GM21723 (cell line): ENCODE measurements around the gene ACAA1.

Experiments used
- ATAC-seq: cut with Tn5 transposase; IDR thresholded peaks from one replicate; pipeline ENCODE4 v1.9.1; 2021; ENCODE audit warnings: mild to moderate bottlenecking, moderate library complexity; ENCODE audit not compliant: unreplicated experiment

Gene ACAA1

DNA sequence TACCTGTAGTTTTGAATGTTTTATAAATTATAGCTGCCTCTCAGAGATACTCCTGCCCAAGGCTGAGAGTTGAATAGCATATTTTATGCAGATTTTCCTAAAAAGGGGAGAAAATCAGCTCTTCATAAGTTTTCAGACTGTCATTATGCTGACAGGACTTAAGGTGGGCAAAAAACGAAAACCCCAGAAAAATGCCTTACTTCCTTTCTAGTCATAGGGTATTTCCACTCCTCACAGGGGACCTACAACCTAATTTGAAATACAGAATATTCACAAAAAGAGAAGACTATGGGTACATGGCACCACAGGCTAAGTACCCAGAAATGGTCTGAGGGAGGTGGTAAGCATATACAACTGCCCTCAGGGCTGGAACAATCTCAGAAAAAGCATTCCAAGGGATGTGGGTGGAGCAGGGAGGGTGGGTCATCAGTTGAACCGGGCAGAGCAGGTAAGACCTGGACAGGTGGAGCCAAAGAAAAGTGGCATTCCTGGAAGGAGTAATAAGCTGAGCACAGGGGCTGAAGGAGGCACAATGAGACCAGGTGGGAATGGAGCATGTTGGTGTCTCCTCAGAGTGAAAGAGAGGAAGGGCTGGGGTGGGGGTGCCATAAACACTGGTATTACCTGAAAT lies 17.8 kb upstream of the ACAA1 start:
- ATAC-seq = no peak

GRCh38 chr3:38154033-38154494 lies 17.1 kb upstream of the ACAA1 start:
- ATAC-seq = no peak

- ATAC-seq = no peak
These were observed 16.3 kb upstream of the ACAA1 start for GRCh38 chr3:38153221-38153620.

DNA sequence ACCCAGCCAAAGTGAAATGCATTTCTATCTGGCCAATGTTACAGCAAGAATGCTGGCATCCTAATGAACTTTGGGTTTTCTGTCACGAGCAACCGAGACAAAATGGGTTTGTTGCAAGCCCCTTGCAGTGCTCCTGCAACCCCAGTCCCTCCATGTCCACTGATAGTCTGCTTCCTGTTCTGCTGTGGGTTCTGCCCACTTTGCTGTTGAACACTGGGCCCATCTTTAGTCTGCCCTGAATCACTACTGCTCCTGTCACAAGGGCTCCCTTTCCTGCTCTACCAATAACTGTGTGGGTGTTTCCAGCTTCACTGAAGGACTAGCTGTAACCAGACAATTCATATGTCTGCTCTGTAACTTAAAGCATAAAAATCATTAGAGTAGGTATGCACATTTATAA lies 15.7 kb upstream of the ACAA1 start:
- ATAC-seq = no peak

DNA sequence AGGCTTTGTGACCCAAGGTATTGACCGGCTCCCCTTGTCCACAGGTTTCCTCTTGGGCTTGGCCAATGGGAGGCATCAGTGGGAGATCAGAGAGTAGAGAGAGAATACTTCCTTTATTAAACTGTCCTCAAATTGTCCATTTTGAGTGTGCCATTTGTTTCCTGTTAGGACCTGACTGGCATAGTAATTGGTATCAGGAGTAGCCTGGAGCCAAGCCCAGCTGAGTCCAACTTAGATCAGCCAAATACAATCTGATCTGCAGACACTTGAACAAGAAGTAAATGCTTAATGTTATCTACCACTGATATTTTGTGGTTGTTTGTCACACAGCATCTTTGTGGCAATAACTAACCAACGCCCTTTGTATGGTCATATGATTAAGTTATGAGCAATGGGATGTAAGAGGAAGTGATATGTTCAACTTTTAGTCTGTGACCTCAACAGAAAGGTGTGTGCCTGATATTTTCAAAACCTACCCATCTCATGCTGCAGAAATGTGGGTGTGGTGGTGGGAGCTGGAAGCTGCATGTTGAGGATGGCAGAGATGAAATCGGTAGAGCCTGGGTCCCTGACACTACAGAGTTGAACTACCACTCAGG lies 14.8 kb upstream of the ACAA1 start:
- no peak for ATAC-seq

DNA sequence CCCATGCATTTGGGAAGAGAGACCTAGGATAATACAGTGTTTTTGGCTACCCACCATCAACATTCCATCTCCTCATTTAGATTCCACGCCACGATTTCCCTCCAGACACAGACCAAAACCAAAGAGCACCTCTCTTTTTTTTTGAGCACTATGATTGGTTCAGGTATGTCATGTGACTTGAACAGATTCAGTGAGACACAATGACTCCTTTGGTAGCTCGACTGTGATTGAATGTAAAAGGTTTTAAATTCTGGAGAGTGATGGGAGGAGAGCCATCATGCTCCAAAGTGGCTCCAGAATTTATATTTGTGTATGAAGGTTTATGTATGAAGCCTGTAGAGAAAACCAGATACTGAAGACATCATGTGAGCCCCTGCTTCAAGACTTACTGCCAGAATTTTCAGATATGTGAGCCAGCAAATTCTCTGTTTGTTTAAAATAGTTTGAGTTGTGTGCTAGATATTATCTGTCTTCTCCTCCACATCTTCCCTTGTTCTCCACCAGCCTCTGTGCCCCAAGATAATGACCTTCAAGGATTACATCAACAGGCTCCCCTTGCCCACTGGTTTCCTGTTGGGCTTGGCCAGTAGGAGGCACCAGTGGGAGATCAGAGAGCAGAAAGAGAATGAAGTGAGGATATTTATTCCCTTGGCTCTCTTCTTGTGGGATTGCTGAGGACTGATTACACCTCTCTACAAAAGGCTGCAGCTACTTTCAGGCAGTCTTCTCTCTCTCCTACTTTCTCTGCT lies 14.0 kb upstream of the ACAA1 start:
- ATAC-seq = no peak

- ATAC-seq = no peak
These were observed 12.8 kb upstream of the ACAA1 start for GRCh38 chr3:38149708-38150107.

- ATAC-seq = no peak
These were observed 11.5 kb upstream of the ACAA1 start for GRCh38 chr3:38148311-38148882.

DNA sequence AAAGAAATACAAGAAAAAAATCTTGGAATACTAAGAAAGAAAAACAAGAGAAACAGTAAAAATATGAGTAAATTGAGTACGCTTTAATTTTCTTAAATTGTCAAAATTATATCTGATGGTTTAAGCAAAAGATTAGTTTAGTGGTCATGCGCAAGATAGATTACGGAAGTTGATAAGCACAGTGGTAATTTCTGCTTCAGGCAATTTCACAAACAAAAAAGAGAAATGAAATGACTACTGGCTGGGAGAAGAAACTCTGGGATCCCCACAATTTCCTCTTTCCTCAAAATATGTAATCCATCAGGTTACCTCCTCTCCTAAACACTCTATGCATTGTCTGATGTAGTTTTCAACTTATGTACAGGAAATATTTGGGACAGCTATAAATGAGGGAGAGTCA lies 10.5 kb upstream of the ACAA1 start:
- ATAC-seq = no peak

DNA sequence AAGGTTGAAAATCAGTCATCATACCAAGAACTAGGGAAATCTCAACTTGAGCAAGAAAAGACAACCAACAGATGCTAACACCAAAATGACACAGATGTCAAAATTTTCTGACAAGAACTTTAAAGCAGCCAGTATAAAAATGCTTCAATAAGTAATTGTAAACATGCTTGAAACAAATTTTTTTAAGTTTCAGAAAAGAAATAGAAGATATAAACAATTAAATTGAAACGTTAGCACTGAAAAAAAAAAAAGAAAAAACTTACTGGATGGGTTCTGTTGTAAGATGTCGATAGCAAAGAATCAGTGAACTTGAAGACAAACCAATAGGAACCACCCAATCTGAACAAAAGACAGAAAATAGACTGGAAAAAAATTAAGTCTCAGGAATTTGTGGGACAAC lies 9.6 kb upstream of the ACAA1 start:
- no peak for ATAC-seq

- ATAC-seq = no peak
These were observed 6.6 kb upstream of the ACAA1 start for GRCh38 chr3:38143511-38143910.

GRCh38 chr3:38142959-38143358 lies 6.0 kb upstream of the ACAA1 start:
- ATAC-seq = no peak

- no peak for ATAC-seq
These were observed 5.0 kb upstream of the ACAA1 start for GRCh38 chr3:38141952-38142273.

DNA sequence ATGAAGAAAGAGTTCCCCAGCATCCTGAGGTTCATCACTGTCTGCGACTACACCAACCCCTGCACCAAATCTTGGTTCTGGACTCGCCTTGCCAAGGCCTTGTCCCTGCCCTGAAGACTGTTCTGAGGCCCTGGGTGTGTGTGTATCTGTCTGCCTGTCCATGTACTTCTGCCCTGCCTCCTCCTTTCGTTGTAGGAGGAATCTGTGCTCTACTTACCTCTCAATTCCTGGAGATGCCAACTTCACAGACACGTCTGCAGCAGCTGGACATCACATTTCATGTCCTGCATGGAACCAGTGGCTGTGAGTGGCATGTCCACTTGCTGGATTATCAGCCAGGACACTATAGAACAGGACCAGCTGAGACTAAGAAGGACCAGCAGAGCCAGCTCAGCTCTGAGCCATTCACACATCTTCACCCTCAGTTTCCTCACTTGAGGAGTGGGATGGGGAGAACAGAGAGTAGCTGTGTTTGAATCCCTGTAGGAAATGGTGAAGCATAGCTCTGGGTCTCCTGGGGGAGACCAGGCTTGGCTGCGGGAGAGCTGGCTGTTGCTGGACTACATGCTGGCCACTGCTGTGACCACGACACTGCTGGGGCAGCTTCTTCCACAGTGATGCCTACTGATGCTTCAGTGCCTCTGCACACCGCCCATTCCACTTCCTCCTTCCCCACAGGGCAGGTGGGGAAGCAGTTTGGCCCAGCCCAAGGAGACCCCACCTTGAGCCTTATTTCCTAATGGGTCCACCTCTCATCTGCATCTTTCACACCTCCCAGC lies 4.4 kb upstream of the ACAA1 start:
- ATAC-seq = no peak

DNA sequence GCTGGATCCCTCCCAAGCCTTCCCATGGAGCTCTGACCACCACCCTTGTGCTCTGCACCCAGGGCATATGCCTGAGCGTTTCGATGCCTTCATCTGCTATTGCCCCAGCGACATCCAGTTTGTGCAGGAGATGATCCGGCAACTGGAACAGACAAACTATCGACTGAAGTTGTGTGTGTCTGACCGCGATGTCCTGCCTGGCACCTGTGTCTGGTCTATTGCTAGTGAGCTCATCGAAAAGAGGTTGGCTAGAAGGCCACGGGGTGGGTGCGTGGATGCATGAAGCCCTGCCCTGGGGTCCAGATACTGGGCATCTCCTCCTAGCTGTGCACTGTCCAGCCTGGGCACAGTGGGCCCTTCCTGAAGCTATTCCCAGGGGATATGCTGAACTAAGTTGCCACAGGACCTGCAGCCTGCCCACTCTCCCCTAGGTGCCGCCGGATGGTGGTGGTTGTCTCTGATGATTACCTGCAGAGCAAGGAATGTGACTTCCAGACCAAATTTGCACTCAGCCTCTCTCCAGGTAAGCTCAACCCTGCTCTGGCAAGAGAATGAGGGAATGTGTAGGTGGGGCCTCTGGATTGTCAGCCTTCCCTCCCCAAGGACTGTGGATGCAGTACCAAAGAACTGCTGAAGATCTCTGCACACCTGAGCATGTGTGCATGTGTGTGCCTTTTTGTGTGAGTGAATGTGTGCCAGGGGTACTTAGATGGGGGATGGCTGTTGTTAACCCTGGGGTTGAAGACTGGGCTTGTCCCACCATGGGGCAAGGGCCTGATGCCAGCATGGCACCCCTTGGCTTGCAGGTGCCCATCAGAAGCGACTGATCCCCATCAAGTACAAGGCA lies 3.6 kb upstream of the ACAA1 start:
- no peak for ATAC-seq

- ATAC-seq = no peak
These were observed 2.7 kb upstream of the ACAA1 start for GRCh38 chr3:38139652-38140051.

GRCh38 chr3:38139191-38139590 lies 2.3 kb upstream of the ACAA1 start:
- ATAC-seq = no peak

GRCh38 chr3:38138349-38139190 lies 1.6 kb upstream of the ACAA1 start, which contains the start of gene MYD88:
MYD88 (plus strand) TSS chr3:38138661; CDS start chr3:38138701, 40 bp downstream.
- ATAC-seq = peak; percentile 48

GRCh38 chr3:38137615-38138348 lies 855 bp upstream of the ACAA1 start:
- ATAC-seq = no peak
